ENCODE data around the gene VAPA. TPM values are rescaled to one million over a fixed set of nuclear protein-coding genes. Genes with fewer than 3 reads are reported as not detected.

The VAPA gene, protein sequence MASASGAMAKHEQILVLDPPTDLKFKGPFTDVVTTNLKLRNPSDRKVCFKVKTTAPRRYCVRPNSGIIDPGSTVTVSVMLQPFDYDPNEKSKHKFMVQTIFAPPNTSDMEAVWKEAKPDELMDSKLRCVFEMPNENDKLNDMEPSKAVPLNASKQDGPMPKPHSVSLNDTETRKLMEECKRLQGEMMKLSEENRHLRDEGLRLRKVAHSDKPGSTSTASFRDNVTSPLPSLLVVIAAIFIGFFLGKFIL
- 203 and 288 TPM in 2 replicates for total RNA-seq

DNA sequence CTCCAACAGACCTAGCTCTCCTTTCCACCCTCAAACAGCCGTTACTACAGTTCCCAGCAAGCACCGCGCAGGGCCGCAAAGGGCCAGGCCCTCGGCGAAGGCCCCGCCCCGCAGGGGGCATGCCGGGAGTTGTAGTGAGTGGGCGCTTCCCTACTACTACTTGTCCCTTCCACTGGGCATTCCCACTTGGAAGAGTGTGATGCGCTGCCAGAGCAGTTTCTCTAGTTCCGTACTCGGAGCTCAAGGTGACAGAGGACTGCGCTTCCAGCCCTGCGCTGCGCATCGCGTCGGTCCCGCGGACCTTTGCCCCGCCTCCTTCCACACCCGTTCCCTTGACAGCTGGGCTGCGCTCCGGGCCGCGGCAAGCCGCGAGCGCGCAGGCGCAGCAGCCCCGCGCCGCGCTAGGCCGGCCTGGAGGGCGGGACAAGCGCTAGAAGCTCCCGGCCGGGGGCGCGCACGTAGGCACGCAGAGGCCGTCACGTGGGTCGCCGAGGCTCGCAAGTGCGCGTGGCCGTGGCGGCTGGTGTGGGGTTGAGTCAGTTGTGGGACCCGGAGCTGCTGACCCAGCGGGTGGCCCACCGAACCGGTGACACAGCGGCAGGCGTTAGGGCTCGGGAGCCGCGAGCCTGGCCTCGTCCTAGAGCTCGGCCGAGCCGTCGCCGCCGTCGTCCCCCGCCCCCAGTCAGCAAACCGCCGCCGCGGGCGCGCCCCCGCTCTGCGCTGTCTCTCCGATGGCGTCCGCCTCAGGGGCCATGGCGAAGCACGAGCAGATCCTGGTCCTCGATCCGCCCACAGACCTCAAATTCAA, at the start of gene VAPA:
TSS of gene VAPA (plus strand) at position 491 of the 808 bp plus-strand sequence. CDS start at position 732, 241 bp downstream.
- peak; percentile 95 for DNase-seq (ENCODE audit: low read depth)
- TF ChIP-seq, protein P1, sequence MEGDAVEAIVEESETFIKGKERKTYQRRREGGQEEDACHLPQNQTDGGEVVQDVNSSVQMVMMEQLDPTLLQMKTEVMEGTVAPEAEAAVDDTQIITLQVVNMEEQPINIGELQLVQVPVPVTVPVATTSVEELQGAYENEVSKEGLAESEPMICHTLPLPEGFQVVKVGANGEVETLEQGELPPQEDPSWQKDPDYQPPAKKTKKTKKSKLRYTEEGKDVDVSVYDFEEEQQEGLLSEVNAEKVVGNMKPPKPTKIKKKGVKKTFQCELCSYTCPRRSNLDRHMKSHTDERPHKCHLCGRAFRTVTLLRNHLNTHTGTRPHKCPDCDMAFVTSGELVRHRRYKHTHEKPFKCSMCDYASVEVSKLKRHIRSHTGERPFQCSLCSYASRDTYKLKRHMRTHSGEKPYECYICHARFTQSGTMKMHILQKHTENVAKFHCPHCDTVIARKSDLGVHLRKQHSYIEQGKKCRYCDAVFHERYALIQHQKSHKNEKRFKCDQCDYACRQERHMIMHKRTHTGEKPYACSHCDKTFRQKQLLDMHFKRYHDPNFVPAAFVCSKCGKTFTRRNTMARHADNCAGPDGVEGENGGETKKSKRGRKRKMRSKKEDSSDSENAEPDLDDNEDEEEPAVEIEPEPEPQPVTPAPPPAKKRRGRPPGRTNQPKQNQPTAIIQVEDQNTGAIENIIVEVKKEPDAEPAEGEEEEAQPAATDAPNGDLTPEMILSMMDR (IDR thresholded peaks at IDR 0.05; ENCODE audit: insufficient read depth, low read depth, low read length): no peak
- peak within 1 kb of the TSS; percentile 89 for H3K4me3 ChIP-seq (ENCODE audit: low read depth, low read length)

DNA sequence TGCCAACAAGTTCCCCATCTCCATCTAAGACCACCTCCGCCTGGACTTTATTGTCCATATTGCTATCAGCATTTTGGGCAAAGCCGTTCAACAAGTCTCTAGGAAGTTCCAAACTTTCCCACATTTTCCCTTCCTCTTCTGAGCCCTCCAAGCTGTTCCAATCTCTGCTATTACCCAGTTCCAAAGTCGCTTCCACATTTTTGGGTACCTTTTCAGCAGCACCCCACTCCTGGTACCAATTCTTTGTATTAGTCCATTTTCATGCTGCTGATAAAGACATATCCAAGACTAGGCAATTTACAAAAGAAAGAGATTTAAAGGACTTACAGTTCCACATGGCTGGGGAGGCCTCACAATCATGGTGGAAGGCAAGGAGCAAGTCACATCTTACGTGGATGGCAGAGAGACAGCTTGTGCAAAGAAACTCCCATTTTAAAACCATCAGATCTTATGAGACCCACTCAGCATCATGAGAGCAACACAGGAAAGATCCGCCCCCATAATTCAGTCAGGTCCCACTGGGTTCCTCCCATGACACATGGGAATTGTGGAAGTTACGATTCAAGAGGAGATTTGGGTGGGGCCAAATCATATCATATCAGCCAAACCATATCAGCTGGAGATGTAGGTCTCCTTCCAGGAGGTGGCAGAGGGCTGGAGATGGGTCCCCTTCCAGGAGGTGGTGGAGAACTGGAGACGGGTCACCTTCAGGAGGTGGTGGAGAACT, 47.9 kb upstream of the VAPA start:
- TF ChIP-seq, protein P1 (IDR thresholded peaks at IDR 0.05; ENCODE audit: insufficient read depth, low read depth, low read length): no peak
- no peak overlapping the region for H3K4me3 ChIP-seq (ENCODE audit: low read depth, low read length)
- DNase-seq (ENCODE audit: low read depth): no peak

DNA sequence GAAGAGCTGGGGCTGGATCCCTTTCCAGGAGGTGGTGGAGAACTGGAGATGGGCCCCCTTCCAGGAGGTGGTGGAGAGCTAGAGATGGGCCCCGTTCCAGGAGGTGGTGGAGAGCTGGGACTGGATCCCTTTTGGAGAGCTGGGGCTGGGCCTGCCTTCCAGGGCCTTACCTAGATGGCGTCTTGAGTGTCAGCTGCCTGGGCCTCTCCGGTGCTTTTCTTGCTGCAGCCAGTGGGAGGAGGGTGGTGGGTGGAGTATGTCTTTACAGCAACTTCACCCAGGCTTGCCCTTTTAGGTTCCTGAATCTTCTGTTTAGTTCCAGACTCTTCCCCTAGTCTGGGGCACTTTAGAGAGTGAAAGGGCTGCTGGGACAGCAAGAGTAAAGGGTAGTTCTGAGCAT, 47.2 kb upstream of the VAPA start:
- TF ChIP-seq, protein P1 (IDR thresholded peaks at IDR 0.05; ENCODE audit: insufficient read depth, low read depth, low read length): no peak
- no peak for DNase-seq (ENCODE audit: low read depth)
- H3K4me3 ChIP-seq (ENCODE audit: low read depth, low read length): no peak overlapping the region

DNA sequence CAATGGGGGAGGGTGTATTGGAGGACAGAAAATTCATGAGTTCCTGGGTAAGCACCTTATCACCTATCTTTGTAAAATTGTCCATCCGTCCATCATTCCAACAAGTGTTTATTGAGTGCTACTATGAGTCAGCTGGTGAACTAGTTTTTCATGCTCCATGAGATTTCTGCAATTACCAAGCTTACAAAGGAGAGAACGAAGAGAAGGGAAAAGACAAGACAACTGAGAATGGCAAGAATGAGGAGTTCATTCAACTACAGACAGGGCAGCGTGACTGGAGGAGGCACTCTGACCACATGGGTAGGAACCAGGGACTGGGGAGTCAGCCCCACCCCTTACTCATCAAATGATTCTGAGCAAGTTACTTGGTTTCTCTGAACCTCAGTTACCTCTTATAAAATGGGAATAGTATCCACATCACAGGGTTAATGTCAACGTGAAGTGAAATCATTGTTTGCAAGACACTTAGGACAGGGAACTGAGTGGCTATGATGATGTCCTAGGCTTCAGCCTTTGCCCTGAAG, 46.7 kb upstream of the VAPA start:
- DNase-seq (ENCODE audit: low read depth): no peak
- TF ChIP-seq, protein P1 (IDR thresholded peaks at IDR 0.05; ENCODE audit: insufficient read depth, low read depth, low read length): no peak
- no peak overlapping the region for H3K4me3 ChIP-seq (ENCODE audit: low read depth, low read length)

DNA sequence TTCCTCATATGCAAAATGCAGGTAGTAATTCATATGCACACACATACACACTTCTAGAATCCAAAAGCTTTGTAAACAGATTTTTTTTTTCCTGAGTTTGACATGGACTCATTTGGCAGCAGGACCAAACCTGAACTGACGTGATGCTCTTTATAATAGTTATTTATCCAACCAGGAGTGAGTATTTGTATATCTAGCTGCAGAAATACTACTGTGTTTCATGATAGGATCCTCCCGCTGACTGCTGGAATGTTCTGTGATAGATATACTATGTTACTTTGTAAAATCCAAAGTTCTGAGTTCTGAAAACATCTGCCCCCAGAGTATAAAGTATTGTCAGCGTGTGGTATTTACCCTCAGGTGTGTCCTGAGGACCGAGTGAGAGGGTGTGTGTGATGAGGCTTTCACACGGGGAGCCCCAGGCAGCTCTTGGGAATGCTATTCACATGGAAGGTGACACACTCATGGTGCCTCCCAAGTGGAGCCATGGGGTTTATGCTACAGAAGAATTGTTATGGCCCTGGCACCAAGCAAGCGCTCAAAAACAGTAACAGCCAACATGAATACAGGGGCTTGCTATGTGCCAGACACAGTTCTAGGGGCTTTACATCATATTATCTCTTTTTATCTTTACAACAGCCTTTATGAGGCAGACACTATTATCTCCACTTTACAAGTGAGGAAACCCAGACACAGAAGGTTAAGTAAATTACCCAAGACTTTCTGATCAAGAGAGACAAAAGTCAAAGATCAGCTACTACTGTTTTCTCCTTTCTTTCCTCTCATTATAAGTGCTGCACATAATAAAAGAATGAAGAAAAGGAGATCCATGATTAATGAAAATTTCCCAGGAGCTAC, 44.7 kb upstream of the VAPA start:
- TF ChIP-seq, protein P1 (IDR thresholded peaks at IDR 0.05; ENCODE audit: insufficient read depth, low read depth, low read length): no peak
- H3K4me3 ChIP-seq (ENCODE audit: low read depth, low read length): no peak overlapping the region
- DNase-seq (ENCODE audit: low read depth): peak; percentile 94
